Cardiac fibroblast (primary cell): Measurements from ENCODE around the gene IRF2BP2.
A peak's percentile ranks its signal among the peaks of the same experiment; 100 is the strongest.

ENCODE experiments used
- DNase-seq, 2 donors: peaks; one replicate each; pipeline versions ENCODE4 v3.0.0 to v3.0.0-alpha.2; 2010; ENCODE audit warnings: low read depth in 2 of 2
- H3K4me3 ChIP-seq, 2 donors: replicated peaks in 1 of 2; 1 replicate in 1 of 2; 2 replicates in 1 of 2; pipeline ENCODE4 v1.5.1; 2011; ENCODE audit warnings: low read depth in 2 of 2, low read length in 2 of 2, mild to moderate bottlenecking in 2 of 2, moderate library complexity in 1 of 2
- TF ChIP-seq, protein P1 (sequence below): IDR thresholded peaks from one replicate; pipeline ENCODE4 v1.5.1; 2011; ENCODE audit warnings: low read depth, mild to moderate bottlenecking, low read length, inconsistent platforms

IRF2BP2 gene

DNA sequence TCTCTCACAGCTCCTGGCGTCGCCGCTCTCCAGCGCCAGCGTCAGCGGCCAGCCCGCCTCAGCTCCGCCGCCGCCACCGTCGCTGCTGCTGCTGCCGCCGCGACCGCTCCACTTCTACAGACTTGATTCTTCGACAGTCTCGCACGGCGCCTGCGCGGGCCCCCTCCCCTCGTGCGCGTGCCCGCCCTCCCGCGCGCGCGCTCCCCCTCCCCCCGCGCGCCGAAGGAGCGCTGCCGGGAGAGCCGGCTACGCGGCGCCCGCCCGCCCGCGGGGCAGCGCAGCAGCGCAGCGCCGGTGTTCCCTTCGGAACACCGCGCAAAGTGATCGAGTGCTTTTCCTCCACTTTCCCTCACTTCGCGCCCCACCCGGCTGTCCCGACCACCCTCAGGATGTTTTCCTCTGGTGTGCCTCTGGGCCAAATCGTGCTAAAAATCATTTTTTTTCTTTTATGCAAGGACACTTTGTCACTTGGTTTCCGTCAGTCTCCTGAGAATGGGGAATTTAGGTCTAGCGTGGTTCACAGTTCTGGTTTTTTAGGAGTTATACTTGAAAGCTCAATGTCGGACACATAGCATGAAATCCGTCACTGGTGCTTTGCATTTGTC lies at the start of gene IRF2BP2:
IRF2BP2 (minus strand) TSS at position 118 of the 605 bp plus-strand sequence. CDS start 684 bp downstream, outside the sequence.
- H3K4me3 ChIP-seq = peak within 1 kb of the TSS; percentile 47 to 69
- peak; percentile 85 to 94 for DNase-seq
- TF ChIP-seq, protein P1, sequence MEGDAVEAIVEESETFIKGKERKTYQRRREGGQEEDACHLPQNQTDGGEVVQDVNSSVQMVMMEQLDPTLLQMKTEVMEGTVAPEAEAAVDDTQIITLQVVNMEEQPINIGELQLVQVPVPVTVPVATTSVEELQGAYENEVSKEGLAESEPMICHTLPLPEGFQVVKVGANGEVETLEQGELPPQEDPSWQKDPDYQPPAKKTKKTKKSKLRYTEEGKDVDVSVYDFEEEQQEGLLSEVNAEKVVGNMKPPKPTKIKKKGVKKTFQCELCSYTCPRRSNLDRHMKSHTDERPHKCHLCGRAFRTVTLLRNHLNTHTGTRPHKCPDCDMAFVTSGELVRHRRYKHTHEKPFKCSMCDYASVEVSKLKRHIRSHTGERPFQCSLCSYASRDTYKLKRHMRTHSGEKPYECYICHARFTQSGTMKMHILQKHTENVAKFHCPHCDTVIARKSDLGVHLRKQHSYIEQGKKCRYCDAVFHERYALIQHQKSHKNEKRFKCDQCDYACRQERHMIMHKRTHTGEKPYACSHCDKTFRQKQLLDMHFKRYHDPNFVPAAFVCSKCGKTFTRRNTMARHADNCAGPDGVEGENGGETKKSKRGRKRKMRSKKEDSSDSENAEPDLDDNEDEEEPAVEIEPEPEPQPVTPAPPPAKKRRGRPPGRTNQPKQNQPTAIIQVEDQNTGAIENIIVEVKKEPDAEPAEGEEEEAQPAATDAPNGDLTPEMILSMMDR = no peak

GRCh38 chr1:234659538-234659937 lies 49.6 kb upstream of the IRF2BP2 start:
- TF ChIP-seq, protein P1 = no peak
- H3K4me3 ChIP-seq = no peak overlapping the region
- peak; percentile 66 to 91 for DNase-seq

DNA sequence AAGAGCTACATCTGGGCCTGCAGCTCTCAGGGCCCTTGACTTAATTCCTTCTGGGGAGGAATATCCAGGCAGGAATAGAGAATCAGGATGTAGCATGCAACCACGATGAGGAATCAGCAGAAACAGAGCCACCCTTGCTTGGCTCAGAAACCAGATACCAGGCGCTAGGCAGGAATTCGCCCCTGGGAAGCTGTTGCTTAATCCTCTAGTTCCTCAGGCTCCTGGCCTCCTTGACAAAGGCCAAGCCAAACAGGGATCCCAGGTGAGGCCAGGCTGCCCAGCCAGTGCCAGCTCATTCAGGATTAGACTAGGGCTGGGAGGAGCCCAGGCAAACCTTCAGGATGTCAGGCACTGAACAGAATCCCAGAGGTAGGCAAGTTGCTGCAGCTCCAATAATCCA lies 48.2 kb upstream of the IRF2BP2 start:
- TF ChIP-seq, protein P1 = no peak
- no peak overlapping the region for H3K4me3 ChIP-seq
- peak; percentile 65 to 66 for DNase-seq

- H3K4me3 ChIP-seq = no peak overlapping the region
- TF ChIP-seq, protein P1 = no peak
- peak; percentile 76 to 99 for DNase-seq
Measured at GRCh38 chr1:234656944-234657654, 47.1 kb upstream of the IRF2BP2 start.

GRCh38 chr1:234656070-234656895 lies 46.3 kb upstream of the IRF2BP2 start:
- H3K4me3 ChIP-seq = no peak overlapping the region
- DNase-seq = peak in 1 of 2 donors; percentile 43
- TF ChIP-seq, protein P1 = no peak

- no peak overlapping the region for H3K4me3 ChIP-seq
- DNase-seq = no peak
- TF ChIP-seq, protein P1 = no peak
Measured at GRCh38 chr1:234655328-234656069, 45.5 kb upstream of the IRF2BP2 start.
